ENCODE results near the gene HMOX2. TPM values are rescaled to one million over a fixed set of nuclear protein-coding genes. Genes with fewer than 3 reads are reported as not detected.
A peak's percentile ranks its signal among the peaks of the same experiment; 100 is the strongest.

The HMOX2 gene
- total and polyA plus RNA-seq, 2 experiments from 2014 or later, result 68.8 to 108 TPM

DNA sequence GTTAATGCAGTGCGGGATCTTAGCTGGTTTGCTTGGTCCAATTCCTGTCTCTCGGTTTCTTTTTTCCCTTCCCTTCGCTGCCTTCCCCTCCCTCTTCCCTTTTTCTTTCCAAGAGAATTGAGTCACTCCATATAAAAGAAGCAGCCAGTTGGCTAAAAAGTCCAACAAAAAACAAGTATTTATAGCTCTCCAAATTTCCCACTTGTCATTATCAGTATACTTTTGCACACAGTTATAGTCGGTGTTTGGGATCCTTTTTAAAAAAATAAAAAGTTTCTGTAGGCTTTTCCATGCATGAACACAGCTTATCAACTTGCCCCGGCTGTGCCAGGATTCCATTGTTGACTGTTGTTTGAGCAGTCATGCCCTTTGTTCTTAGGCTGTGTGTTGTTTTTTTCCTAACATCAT is 24.9 kb downstream of the HMOX2 start:
- 56% methylated on average over 5 of the region's 5 CpGs for WGBS (ENCODE audit: low lambda C conversion rate, missing lambda C conversion rate)
- no peak for DNase-seq (ENCODE audit: low spot score)
- Histone ChIP-seq H4K20me1 (ENCODE audit: insufficient read depth, poor library complexity, severe bottlenecking) (no peaks in the 10 kb centered on the region), H2AFZ (no peak overlapping the region), H3K9me2 (replicated peaks; ENCODE audit: insufficient read depth) (no peaks in the 10 kb centered on the region), H3K4me3 (no peak overlapping the region), H3K4me1 (ENCODE audit: insufficient read depth) (peaks cover 28% of the 10 kb centered on the region), H3K36me3 (replicated peaks; ENCODE audit: insufficient read depth, low read depth) (no peaks in the 10 kb centered on the region), H3K4me2 (peak overlapping the region; percentile 62), H3K9me3 (ENCODE audit: low read depth) (no peaks in the 10 kb centered on the region), H3K79me2 (peaks cover 64% of the 10 kb centered on the region), H3K27me3 (no peaks in the 10 kb centered on the region), H3K27ac (peak overlapping the region; percentile 84)
- no peak for TF ChIP-seq EZH2phosphoT487 (IDR thresholded peaks at IDR 0.05; ENCODE audit: low read depth, severe bottlenecking, unreplicated experiment)
- TF ChIP-seq, protein P1, sequence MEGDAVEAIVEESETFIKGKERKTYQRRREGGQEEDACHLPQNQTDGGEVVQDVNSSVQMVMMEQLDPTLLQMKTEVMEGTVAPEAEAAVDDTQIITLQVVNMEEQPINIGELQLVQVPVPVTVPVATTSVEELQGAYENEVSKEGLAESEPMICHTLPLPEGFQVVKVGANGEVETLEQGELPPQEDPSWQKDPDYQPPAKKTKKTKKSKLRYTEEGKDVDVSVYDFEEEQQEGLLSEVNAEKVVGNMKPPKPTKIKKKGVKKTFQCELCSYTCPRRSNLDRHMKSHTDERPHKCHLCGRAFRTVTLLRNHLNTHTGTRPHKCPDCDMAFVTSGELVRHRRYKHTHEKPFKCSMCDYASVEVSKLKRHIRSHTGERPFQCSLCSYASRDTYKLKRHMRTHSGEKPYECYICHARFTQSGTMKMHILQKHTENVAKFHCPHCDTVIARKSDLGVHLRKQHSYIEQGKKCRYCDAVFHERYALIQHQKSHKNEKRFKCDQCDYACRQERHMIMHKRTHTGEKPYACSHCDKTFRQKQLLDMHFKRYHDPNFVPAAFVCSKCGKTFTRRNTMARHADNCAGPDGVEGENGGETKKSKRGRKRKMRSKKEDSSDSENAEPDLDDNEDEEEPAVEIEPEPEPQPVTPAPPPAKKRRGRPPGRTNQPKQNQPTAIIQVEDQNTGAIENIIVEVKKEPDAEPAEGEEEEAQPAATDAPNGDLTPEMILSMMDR (IDR thresholded peaks at IDR 0.05; ENCODE audit: poor library complexity), result no peak
- no peak for TF ChIP-seq EZH2 (IDR thresholded peaks at IDR 0.05; ENCODE audit: borderline replicate concordance)

DNA sequence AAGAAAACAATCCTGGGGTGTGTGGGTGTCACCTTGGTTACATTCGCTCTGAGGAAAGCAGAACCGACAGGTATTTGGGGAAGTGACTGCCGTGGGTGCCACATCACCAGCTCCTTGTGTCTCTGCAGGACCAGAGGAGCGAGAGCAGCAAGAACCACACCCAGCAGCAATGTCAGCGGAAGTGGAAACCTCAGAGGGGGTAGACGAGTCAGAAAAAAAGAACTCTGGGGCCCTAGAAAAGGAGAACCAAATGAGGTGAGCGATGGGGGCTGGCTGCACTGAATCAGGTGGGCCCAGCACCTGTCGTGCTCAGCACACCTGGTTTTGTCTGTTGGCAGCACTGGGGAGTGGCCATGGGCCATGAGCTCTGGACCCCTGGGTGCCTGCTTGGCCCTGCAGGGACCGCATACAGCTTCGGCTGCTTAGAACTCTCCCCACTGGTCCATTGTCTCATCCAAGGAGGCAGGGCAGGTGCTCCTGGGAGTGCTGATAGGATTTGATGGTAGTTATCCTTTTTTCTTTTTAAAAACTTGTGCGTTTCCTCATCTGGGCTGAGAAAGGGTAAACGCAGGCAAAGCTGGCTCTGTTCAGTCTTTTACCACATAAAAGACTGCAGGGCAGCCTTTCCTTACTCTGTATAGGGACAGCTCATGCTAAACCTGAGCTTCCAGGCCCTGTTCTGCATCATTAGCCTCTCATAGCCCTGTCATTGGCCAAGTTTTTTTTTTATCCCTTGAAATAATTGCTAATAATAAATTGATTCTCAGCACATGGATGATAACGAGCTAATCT is 29.4 kb downstream of the HMOX2 start:
- Histone ChIP-seq H2AFZ (no peak overlapping the region), H3K9me3 (ENCODE audit: low read depth) (no peaks in the 10 kb centered on the region), H3K4me1 (ENCODE audit: insufficient read depth) (peaks cover 15% of the 10 kb centered on the region), H3K79me2 (peaks cover 25% of the 10 kb centered on the region), H3K27ac (no peak overlapping the region), H3K9me2 (replicated peaks; ENCODE audit: insufficient read depth) (no peaks in the 10 kb centered on the region), H3K4me2 (no peak overlapping the region), H3K36me3 (replicated peaks; ENCODE audit: insufficient read depth, low read depth) (no peaks in the 10 kb centered on the region), H3K4me3 (no peak overlapping the region), H4K20me1 (ENCODE audit: insufficient read depth, poor library complexity, severe bottlenecking) (no peaks in the 10 kb centered on the region), H3K27me3 (no peaks in the 10 kb centered on the region)
- TF ChIP-seq, protein P1 (IDR thresholded peaks at IDR 0.05; ENCODE audit: poor library complexity), result no peak
- no peak for TF ChIP-seq EZH2phosphoT487 (IDR thresholded peaks at IDR 0.05; ENCODE audit: low read depth, severe bottlenecking, unreplicated experiment)
- WGBS (ENCODE audit: low lambda C conversion rate, missing lambda C conversion rate), result 93% methylated on average over 13 of the region's 13 CpGs
- DNase-seq (ENCODE audit: low spot score), result no peak

DNA sequence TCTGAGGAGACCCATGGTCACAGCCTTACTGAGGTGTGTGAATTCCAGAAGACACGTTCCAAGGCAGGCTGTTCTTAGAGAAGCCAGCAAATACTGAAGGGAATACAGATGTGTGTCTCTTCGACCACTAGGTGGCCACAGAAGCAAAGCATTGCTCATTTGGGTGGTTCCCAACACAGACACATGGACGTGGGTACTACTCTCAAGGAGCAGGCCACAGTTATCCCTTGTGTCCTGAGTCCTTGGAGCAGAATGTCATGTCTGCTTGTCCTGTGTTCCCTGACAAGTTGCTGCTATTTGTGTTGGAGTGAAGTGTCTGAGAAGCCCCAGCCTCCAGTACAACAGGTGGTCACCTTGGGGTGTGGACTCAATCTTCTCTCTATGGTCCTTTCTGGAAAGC is 30.3 kb downstream of the HMOX2 start:
- H3K27ac ChIP-seq, result no peak overlapping the region
- H3K27me3 ChIP-seq, result no peaks in the 10 kb centered on the region
- WGBS (ENCODE audit: low lambda C conversion rate, missing lambda C conversion rate), result 2% methylated on average over 3 of the region's 3 CpGs
- H3K4me2 ChIP-seq, result no peak overlapping the region
- no peaks in the 10 kb centered on the region for H3K9me2 ChIP-seq (replicated peaks; ENCODE audit: insufficient read depth)
- H4K20me1 ChIP-seq (ENCODE audit: insufficient read depth, poor library complexity, severe bottlenecking), result no peaks in the 10 kb centered on the region
- H3K9me3 ChIP-seq (ENCODE audit: low read depth), result no peaks in the 10 kb centered on the region
- TF ChIP-seq, protein P1 (IDR thresholded peaks at IDR 0.05; ENCODE audit: poor library complexity), result peak; percentile 75
- no peak for TF ChIP-seq EZH2 (IDR thresholded peaks at IDR 0.05; ENCODE audit: borderline replicate concordance)
- H3K4me1 ChIP-seq (ENCODE audit: insufficient read depth), result peaks cover 6% of the 10 kb centered on the region
- H3K4me3 ChIP-seq, result no peak overlapping the region
- no peak overlapping the region for H2AFZ ChIP-seq
- H3K36me3 ChIP-seq (replicated peaks; ENCODE audit: insufficient read depth, low read depth), result no peaks in the 10 kb centered on the region
- peak; percentile 87 for DNase-seq (ENCODE audit: low spot score)
- peaks cover 24% of the 10 kb centered on the region for H3K79me2 ChIP-seq
